ENCODE results near the gene HIVEP1.
"Not testable (repeated sequence)": the region's sequence is repeated elsewhere in the genome, so short reads cannot be mapped to it uniquely, and the experiment has no call there.

HIVEP1 gene

DNA sequence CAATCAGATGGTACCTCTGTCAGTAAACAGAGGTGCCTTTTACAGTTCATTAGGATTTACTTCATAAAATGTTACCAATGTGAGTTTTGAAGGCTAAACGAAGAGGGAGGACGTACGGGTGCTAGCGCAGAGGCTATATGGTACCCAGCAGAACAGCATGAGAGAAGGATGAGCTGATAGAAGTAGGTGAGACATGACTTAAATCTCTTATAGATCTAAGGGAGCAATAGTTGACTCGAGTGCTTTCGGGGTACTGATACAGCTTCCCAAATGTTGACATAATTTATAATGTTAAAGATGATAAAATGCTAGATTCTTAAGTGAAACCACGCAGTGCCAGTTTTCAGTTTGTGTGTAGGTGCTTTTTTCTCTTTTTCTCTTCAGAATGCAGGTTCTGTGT is 72.6 kb downstream of the HIVEP1 start:
- no peak for DNase-seq

DNA sequence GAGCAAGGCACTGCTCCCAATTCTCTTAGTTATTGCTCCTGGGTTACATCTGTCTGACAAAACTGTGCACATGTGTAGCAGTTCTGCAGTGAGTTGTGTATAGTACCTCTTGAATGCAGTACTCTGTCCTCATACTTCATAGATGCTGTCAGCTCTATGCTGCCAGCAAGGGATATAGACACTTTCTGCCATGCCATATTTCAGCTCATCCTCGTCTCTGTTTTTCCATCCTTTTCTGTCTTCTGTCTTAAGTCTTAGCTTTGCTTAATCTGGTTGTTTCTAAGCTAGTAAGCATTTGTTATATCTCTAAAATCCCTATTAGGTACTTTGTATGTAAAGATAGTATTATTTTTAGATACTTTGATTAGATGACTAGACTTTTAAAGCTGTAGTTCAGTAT is 76.4 kb downstream of the HIVEP1 start:
- DNase-seq, result no peak
- no peak for ATAC-seq

More for the DNA sequence above, 72.6 kb downstream of the HIVEP1 start:
- no peak for ATAC-seq

DNA sequence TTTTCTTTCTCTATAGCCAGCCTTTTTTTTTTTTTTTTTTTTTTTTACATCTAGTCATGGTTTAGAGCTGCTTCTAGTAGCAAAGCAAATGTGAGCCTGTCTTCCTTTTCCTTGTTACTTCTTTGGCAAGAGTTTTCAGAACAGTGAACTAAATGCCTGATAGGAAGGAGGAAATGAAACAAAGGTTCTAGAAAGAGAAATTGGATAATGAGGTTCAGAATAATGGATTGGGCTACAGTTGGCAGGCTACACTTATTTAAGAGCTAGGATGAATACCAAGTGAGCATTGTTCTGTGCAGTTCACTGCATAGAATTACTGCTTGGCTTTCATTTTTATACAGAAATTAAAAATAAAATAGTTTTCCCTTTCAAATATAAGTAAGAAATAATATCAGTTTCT is 78.6 kb downstream of the HIVEP1 start:
- ATAC-seq (no peak), DNase-seq (no peak)

DNA sequence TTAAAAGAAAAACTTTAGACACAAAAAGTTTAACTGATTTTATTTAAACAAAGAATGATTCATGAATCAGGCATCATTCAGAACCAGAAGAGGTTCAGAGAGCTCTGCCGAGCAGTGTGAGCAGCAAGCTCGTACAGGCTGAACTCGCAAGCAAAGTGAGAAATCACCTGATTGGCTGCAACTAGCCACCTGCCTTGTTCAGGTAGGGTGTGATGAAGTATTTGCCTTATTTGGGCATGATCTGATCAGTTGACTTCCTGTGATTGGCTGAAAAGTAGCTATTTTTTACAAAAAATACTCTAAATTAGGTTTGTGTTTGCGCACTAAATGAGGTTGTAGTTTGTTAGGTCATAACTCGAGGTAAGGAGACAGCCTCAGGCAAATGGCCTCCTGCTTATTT is 80.7 kb downstream of the HIVEP1 start:
- no peak for DNase-seq
- ATAC-seq, result no peak

DNA sequence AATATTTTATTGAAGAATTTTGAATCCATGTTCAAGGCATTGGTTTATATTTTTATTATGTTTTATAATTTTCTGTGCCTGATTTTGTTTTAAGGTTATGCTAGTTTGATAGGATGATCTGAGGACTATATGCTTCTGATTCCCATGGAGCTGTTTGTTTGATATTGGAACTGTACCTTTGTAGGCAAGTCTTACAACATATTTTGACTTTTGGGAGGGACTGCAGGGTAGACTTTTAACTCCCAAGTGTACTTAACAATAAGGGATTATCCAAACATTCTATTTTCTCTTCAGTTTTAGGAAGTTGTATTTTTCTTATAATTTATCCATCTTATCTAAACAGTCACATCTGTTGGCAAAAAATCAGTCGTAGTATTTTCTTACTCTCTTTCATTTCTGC is 82.6 kb downstream of the HIVEP1 start:
- DNase-seq (no peak), ATAC-seq (no peak)

DNA sequence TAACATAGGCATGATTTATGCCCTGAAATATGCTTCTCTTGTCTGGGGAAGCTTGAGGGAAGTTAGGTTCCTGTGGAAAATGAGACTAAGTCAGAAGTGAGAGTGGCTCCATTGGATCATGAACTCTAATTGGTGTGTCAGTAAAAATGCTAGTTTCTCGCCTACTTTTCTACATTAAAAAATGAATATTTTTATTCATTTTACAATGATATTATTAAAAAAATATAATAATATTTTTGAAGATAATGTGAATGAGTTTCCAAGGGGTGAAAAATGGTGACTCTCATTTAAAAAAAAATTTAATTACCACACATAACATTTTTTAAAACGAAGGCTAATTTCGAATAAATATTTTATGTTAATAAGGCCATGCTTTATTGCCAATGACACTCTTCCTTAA is 84.2 kb downstream of the HIVEP1 start:
- DNase-seq (no peak), ATAC-seq (no peak)

DNA sequence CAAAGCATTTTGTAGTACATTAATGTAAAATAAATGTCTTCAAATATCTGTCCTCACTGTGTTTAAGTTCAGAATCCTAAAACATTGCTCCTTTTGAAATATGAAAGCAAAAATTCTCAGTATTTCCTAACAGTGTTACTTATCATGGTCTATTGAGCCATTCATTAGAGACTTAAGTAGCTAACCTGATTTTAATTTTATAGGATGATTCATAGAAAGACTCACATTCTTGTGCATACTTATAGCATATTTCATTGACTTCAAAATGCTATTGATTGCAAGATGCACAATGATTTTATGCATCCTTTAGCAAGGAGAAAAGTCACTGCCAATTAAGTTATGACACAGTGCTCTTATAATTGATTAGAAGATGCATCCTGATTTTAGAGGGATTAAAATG is 85.7 kb downstream of the HIVEP1 start:
- ATAC-seq (no peak), DNase-seq (no peak)

DNA sequence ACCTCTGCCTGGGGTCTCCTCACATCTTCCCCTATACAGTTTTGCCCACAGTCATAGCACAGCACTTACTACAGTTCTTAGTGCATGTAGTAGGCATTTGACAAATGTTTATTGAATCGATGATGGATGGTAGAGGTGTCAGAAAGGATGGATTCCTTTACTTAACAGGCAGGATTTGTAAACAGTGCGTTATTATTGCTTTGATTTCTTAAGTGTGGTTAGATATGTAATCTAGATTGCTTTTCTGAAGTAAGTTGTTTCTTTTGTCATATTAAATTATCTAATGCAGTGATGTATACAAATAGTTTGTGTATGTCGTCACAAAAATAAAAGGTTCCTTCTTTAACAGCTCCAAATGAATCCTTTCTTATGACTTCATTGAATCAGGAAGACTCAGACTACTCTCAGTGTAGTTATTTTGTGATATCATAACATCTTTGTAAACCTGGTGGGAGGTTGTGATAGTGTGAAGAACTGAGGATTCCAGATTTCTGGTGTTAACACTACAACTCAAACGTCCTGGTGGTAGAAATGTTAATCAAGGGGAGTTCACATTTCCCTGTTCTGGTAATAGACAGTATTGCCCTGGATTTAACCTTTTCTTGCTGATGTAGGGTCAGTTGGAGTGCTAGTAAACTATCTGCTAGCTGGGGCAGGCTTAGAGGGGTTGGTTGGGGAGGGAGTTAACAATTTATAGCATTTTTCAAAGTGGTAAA is 87.7 kb downstream of the HIVEP1 start:
- ATAC-seq (no peak), DNase-seq (no peak)

DNA sequence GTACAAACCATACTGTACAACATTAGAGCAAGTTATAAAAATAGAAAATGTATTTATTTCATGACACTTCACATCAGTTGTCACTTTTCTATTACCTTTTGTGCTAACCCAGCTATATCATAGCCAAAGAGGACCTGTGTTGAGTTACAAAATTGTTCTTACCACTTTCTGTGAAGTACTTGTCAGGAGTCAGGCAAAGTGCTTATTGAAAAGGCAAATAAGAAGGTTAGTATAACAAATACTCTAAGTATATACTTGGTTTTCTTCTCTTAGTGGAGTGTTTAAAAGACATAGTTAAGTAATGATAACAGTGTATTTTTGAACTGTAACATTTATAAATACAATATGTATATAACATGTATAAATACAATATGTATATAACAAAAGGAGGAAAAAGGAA is 88.9 kb downstream of the HIVEP1 start:
- DNase-seq (no peak), ATAC-seq (no peak)

DNA sequence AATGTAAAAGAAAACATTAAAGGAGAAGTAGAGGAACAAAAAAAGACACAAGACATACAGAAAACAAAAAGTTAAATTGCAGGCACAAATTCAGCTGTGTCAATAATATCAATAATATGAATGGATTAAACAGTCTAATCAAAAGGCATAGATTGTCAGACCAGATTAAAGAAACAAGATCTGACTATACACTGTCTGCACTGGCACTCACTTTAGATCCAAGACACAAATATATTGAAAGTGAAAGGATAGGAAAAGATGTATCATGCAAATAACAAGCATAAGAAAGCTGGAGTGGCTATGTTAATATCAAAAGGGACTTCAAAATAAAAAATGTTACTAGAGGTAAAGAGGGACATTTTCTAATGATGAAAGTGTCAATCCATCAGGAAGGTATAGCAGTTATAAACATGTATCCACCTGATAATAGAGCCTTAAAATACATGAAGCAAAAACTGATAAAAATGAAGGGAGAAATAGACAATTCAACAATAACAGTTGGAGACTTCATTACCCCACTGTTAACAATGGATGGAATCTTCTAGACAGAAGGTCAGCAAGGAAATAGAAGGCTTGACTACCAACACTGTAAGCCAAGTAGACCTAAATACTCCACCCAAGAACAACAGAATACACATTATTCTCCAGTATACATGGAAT is 89.7 kb downstream of the HIVEP1 start:
- DNase-seq (no peak), ATAC-seq (no peak)

DNA sequence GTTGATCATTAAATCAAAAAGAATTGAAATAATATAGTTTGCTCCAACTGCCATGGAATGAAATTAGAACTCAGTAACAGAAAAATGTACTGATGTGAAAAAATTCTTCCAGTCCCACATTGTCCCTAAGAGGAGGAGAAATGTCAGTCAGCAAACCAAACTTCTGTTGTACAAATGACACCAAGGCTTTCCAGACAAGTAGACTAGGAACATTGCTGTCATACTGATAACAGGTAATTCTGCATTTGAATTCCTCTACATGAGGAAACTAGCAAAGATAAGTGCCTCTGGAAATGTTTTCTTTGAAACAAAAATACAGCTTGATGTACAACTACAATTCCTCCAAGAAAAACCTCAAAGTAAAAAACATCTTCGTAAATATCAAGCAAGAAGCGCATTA is 90.2 kb downstream of the HIVEP1 start:
- no peak for ATAC-seq
- DNase-seq, result no peak

DNA sequence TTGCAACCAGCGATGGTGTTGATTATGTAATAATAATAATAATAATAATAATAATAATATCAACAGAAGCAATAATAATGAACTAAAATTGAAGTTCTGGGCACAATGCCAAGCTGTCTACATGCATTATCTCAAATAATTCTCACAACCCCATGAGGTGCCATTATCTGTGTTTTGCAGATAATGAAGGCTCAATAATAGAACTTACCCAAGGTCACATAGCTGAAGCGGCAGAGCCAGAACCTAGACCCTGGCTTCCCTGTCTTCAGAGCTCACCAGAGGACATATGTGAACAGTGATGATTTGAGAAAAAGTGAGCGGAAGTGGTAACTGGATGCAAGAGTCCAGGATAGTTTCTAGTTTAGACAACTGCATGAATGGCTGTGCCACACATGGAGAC is 91.0 kb downstream of the HIVEP1 start:
- DNase-seq (no peak), ATAC-seq (no peak)

DNA sequence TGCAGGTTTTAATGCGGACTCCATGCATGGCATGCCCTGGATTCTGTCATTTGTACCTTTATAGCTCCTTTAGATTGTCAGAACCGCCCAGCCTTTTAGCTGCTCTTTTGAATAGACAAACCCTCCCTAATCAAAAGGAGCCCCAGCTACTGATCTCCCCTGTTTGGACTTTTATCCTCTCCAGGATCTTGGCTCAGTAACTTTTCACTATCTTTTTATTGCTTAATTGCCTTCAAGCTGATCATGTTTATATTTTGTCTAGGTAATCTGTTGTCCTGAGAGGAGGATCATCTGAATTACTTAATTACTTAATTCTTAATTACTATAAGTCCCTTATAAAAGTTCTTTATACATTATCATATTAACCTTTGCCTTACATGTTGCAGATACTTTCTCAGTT is 93.2 kb downstream of the HIVEP1 start:
- ATAC-seq (no peak), DNase-seq (no peak)

DNA sequence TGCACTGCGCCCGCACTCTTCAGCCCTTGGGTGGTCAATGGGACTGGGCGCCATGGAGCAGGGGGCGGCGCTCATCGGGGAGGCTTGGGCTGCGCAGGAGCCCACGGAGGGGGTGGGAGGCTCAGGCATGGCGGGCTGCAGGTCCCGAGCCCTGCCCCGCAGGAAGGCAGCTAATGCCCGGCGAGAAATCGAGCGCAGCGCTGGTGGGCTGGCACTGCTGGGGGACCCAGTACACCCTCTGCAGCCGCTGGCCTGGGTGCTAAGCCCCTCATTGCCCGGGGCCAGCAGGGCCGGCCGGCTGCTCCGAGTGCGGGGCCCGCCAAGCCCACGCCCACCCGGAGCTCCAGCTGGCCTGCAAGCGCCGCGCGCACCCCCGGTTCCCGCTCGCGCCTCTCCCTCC is 96.3 kb downstream of the HIVEP1 start:
- not testable (repeated sequence) for ATAC-seq, DNase-seq

DNA sequence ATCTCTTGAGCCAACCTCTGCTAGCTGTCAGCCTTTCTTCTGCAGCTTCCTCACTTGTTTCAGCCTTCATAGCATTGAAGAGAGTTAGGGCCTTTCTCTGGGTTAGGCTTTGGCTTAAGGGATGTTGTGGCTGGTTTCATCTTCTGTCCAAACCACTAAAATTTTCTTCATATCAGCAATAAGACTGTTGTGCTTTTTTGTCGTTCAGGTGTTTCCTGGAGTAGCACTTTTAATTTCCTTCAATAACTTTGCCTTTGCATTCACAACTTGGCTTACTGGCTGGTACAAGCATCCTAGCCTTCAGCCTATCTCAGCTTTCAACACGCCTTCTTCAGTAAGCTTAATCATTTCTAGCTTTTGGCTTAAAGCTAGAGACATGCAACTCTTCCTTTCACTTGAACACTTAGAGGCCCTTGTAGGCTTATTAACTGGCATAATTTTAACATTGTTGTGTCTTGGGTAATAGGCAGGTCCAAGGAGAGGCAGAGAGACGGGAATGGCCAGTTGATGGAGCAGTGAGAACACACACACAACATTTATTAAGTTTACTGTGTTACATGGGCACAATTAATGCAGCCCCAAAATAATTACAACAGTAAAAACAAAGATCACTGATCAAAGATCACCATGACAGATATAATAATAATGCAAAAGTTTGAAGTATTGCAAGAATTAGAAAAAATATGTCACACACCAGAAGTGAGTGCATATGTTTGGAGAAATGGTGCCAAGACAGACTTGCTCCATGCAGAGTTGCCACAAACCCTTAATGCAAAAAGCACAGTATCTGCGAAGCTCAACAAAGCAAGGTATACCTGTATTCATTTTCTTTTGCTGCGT is 98.6 kb downstream of the HIVEP1 start:
- no peak for DNase-seq
- ATAC-seq, result no peak

DNA sequence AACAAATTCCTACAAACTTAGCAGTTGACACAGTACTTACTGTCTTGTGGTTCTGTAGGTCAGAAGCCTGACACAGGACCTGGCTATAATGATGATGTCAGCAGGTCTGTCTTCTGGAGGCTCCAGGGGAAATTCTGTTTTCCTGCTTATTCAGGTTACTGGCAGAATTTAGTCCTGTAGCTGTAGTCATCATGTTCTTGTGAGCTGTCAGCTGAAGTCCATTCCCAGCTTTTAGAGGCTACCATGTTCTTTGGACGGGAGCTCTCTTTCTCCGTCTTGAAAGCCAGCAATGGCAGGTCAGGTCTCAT is 99.2 kb downstream of the HIVEP1 start:
- DNase-seq (no peak), ATAC-seq (no peak)

DNA sequence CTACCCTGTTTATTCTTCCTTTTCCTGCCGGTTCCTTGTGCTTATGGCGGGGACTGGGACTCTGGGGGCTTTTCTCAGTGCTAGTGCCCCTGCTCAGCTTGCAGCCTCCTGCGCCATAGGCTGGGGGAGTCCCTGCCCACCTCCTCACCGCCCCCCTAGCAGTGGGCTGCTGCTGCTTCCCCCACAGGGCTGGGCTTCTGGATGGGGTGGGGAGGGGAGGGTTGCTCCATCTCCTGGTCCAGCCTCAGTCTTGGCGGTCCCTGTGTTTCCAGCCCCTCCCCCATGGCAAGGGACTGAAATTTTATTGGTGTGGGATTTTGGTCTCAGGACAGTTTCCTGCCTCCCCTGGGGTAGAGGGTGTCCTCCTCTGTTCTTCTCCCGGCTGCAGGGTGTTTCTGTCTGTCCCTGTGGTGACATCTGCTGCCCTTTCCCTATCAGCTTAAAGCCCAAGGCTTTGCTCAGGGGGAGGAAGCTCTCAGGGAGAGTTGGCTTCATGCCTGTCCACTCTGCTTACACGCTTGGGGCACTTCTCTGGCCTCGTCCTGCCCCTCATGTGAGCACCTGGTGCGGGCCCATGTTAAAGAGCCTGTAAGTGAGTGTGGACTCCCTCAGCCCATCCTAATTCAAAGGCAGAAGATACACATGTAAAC is 100.6 kb downstream of the HIVEP1 start:
- ATAC-seq, result no peak
- no peak for DNase-seq

DNA sequence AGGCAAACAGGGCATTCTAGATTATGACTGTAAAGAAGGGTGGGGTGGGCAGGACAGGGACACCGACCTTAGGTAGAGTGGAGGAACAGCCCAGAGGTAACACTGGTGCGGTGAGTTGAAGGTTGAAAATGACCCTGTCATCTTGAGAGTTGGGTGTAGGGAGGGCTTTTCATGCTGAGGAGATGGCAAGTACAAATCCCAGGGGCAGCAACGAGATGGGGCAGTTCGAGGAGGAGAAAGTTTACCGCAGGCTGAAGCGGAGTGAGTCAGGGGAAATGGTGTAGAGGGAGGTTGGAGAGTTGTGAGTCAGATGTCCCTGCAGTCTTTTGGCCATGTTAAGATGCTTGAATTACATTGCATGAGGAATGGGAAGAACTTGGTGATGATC is 101.1 kb downstream of the HIVEP1 start:
- peak; percentile 94 for ATAC-seq
- DNase-seq, result peak; percentile 31

DNA sequence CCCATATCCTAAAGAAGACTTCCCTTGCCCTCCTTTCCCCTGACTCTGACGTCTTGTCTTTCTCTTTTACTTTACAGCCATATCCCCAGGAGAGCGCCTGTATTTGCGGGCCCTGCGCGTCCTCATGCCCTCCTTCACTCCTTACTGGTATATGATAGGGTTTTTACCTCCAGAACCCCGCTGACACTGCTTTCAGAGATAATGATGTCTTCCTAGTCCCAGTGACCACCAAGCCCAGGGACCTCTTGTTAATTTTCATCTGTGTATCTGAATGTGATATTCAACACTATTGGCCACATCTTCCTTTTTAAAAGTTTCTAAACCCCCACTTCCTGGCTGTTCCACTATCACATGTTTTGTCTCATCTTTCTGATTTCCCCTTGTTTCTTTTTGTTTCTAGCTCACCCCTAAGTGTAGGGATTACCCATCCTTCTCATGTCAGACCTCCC is 102.0 kb downstream of the HIVEP1 start:
- DNase-seq (no peak), ATAC-seq (no peak)

DNA sequence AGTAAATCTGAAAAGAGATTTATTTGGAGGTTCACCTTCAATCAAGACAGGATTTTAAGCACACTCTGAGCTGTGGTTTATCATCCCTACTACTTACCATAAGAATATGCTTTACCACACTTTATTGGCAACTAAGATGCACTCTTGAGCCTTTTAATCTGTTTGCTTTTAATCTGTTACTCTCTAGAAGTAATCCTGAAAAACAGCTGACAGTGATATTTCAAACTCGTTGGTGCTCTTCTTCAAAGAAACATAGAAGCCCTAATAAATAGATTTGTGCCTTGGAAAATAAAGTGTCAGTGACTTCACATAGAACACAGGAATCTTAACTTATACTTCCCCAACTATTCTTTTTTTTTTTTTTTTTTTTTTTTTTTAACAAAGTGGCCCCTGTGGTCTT is 102.9 kb downstream of the HIVEP1 start:
- ATAC-seq, result no peak
- no peak for DNase-seq

DNA sequence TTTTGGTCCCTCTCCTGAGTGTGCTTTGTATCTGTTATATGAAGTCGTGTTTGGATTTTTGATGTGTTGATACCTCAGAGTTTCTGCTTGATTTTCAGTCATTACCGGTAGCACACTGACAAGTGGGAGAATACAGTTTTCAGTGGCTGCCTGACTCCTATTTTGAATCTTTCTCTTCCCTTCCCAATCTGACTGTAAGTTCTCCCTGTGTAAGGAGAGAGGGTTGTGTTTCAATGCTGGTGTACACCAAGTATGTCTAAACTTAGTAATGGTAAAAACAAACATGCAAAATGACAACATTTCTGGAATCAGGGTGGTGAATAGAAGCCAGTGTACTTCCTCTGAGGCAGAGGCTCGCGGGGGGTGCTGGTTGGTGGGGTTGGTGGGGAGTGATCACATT is 103.4 kb downstream of the HIVEP1 start:
- ATAC-seq, result no peak
- DNase-seq, result no peak

DNA sequence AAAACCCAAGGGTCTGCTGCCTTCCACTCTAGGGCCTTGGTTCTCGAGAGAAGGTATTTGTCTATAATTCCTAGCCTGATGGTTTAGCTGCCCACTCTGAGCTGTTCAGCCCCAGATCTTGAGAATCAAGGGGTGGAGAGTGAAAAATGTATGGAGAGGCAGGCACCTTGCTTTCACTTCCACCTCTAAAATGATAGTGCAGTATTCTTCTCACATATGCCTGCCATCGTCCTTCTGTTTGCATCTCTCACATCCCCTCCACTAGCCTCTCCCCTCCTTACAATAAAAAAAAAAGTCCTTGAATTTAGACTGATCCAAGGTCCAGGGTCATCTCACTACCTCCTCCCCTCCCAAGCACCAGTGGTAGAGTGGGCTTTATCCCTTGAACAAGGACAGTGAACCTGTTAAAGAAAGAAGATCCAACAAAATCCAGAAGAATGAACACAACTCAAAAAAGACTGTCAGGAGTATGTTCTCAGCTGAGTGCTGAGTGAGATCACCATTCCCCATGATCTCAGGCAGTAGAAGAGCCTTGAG is 104.2 kb downstream of the HIVEP1 start:
- no peak for DNase-seq
- no peak for ATAC-seq

DNA sequence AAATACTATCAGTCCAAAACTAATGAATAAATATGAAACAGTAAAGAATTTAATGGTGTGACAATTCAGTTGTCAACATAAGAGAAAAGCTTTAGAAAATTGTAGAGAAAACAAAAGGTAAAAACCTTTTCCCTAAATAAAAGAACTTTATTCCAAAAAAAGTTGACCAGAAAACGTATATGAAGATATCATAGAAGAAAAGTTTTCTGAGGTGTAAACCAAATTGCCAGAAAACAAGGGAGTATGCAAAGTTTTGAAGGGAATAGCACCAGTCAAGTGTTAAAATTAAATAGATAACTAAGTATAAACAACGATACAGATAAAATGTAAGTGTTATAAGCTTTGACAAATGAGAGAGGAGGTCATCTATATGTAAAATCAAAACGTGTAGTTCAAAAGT is 104.9 kb downstream of the HIVEP1 start:
- ATAC-seq (no peak), DNase-seq (no peak)
